CD4-positive, CD25-positive, alpha-beta regulatory T cell (primary cell): ENCODE results near the gene SLC8A1. TPM values are rescaled to one million over a fixed set of nuclear protein-coding genes. Genes with fewer than 3 reads are reported as not detected.

Experiments
- ATAC-seq, 2 donors: fragments of 150-1000 bp; cut with Tn5 transposase; one replicate each; pipeline ENCODE4 v1.10.0; 2021; ENCODE audit warnings: low read depth in 2 of 2, moderate number of reproducible peaks in 2 of 2, moderate library complexity in 1 of 2
- DNase-seq, 3 donors: peaks; one replicate each; pipeline versions ENCODE4 v3.0.0 to v3.0.0-alpha.2; 2012 to 2022; ENCODE audit warnings: mixed read lengths in 1 of 3
- H3K27ac ChIP-seq: one replicate; pipeline ENCODE4 v1.7.0; 2013; ENCODE audit warnings: mild to moderate bottlenecking, low read length; ENCODE audit not compliant: insufficient read depth, poor library complexity, severe bottlenecking
- H3K27me3 ChIP-seq: one replicate; pipeline ENCODE4 v1.7.0; 2013; ENCODE audit warnings: low read length; ENCODE audit not compliant: control insufficient read depth, insufficient read depth
- H3K36me3 ChIP-seq: one replicate; pipeline ENCODE4 v1.7.0; 2013; ENCODE audit warnings: mild to moderate bottlenecking, low read length, moderate library complexity; ENCODE audit not compliant: control insufficient read depth, insufficient read depth
- H3K4me1 ChIP-seq: 2 replicates; pipeline ENCODE4 v1.7.0; 2013; ENCODE audit warnings: mild to moderate bottlenecking, low read length; ENCODE audit not compliant: insufficient read depth, control insufficient read depth, poor library complexity, severe bottlenecking
- H3K4me3 ChIP-seq: one replicate; pipeline ENCODE4 v1.7.0; 2013; ENCODE audit warnings: low read depth, mild to moderate bottlenecking, low read length, moderate library complexity
- H3K9me3 ChIP-seq, 2 experiments: 1 replicate in 1 of 2; 2 replicates in 1 of 2; pipeline ENCODE4 v1.7.0; 2013; ENCODE audit warnings: low read length in 2 of 2, mild to moderate bottlenecking in 1 of 2, moderate library complexity in 1 of 2; ENCODE audit not compliant: control insufficient read depth in 2 of 2
- H3K27ac Mint-ChIP-seq, 3 donors: one replicate each; pipeline ENCODE4 v1.8.0; 2020 to 2022; ENCODE audit warnings: mild to moderate bottlenecking in 3 of 3, mixed read lengths in 3 of 3, moderate library complexity in 2 of 3
- H3K27me3 Mint-ChIP-seq: one replicate; pipeline ENCODE4 v1.8.0; 2022; ENCODE audit warnings: mild to moderate bottlenecking, mixed read lengths
- H3K36me3 Mint-ChIP-seq: one replicate; pipeline ENCODE4 v1.8.0; 2020; ENCODE audit warnings: mixed read lengths
- H3K4me1 Mint-ChIP-seq, 4 donors: one replicate each; pipeline ENCODE4 v1.8.0; 2020 to 2022; ENCODE audit warnings: mixed read lengths in 4 of 4, mild to moderate bottlenecking in 1 of 4
- H3K4me3 Mint-ChIP-seq, 4 donors: one replicate each; pipeline ENCODE4 v1.8.0; 2020 to 2022; ENCODE audit warnings: mild to moderate bottlenecking in 4 of 4, mixed read lengths in 4 of 4, moderate library complexity in 3 of 4
- H3K9me3 Mint-ChIP-seq, 7 donors: one replicate each; pipeline ENCODE4 v1.8.0; 2020 to 2022; ENCODE audit warnings: mixed read lengths in 7 of 7, mild to moderate bottlenecking in 3 of 7, moderate library complexity in 2 of 7
- polyA plus RNA-seq, 4 donors: library from polyadenylated mRNA; unstranded; fragments of 300-500 nt; fragmentation: Illumina TruSeq; gene quantifications; one replicate each; pipeline ENCODE4 v1.2.3, GENCODE V29; 2021
- total RNA-seq: library from RNA; stranded (reverse); gene quantifications from one replicate; pipeline ENCODE4 v1.2.3, GENCODE V29; 2022

The SLC8A1 gene
- total and polyA plus RNA-seq, 5 donors from 2014 or later: 0.22 to 0.43 TPM; not detected in 3

DNA sequence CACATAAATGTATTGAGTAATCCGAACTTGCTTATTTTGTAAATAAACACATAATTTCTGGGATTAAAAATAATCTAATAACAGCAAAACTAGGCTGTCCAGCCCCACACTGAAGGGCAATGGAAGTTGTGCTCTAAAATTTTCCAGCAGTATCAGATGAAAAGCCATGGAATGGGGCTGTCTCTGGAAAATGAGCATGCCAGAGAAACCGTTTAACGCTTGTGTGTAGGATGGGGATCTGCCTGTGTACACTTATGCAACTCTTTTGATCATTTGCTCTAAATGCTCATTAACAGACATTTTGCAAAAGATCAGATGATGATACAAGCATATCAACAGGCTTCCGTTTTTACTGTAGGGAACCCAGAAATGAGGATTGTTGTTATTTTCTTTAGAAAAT is 177.6 kb downstream of the SLC8A1 start:
- H3K9me3 Mint-ChIP-seq: no peaks in the 10 kb centered on the region
- Histone ChIP-seq H3K36me3 (no peaks in the 10 kb centered on the region), H3K4me1 (no peaks in the 10 kb centered on the region), H3K27me3 (no peaks in the 10 kb centered on the region), H3K4me3 (no peak overlapping the region), H3K9me3 (no peaks in the 10 kb centered on the region), H3K27ac (no peak overlapping the region)
- no peak overlapping the region for H3K27ac Mint-ChIP-seq
- H3K36me3 Mint-ChIP-seq: no peaks in the 10 kb centered on the region
- no peak for ATAC-seq
- no peak overlapping the region for H3K4me3 Mint-ChIP-seq
- DNase-seq: no peak
- no peaks in the 10 kb centered on the region for H3K27me3 Mint-ChIP-seq
- no peaks in the 10 kb centered on the region for H3K4me1 Mint-ChIP-seq

DNA sequence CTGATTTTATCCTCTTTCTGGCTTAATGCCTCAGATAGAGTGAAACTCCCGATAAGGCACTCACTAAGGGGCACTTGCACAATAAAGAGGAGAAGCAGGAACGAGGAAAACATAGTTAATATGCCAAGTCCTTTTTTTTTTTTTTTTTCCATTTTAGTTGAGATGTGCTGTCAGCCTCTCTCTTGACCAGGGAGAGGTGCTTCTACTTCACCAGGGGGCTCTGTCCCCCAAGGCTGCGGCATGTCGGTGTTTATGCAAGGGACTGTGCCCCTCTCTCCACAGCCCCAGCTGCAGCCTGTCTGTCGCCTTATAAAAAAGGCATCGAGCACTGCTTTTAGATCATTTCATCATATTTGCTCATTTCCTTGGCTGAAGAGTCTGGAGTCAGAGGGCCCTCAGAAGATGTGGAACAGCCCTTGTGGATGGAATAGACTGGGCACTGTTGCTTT is 178.1 kb downstream of the SLC8A1 start:
- no peak overlapping the region for H3K27ac ChIP-seq
- Mint-ChIP-seq H3K9me3 (no peaks in the 10 kb centered on the region), H3K4me3 (no peak overlapping the region), H3K27me3 (no peaks in the 10 kb centered on the region), H3K27ac (no peak overlapping the region), H3K4me1 (no peaks in the 10 kb centered on the region), H3K36me3 (no peaks in the 10 kb centered on the region)
- DNase-seq: no peak
- no peaks in the 10 kb centered on the region for H3K9me3 ChIP-seq
- H3K4me1 ChIP-seq: no peaks in the 10 kb centered on the region
- H3K27me3 ChIP-seq: no peaks in the 10 kb centered on the region
- no peaks in the 10 kb centered on the region for H3K36me3 ChIP-seq
- ATAC-seq: no peak
- H3K4me3 ChIP-seq: no peak overlapping the region

DNA sequence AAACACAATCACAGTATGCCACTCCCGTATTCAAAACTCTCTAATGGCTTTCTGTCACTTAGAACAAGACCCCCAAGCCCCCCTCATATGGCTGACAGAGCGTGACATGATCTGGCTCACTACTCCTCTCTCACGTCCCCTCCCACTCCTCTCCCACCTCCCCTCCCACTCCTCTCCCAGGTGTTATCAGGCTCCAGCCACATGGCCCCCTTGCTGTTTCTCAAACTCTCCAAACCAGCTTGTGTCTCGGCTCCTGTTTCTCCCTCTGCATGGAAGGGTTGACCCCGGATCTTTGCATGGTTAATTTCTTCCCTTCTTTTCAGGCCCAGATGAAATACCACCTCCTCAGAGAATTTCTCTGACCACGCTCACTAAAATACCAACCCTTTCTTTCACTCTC is 180.8 kb downstream of the SLC8A1 start:
- no peak overlapping the region for H3K27ac ChIP-seq
- H3K4me1 Mint-ChIP-seq: no peaks in the 10 kb centered on the region
- ATAC-seq (no peak), DNase-seq (no peak)
- no peak overlapping the region for H3K4me3 Mint-ChIP-seq
- H3K36me3 ChIP-seq: no peaks in the 10 kb centered on the region
- no peaks in the 10 kb centered on the region for H3K36me3 Mint-ChIP-seq
- H3K27ac Mint-ChIP-seq: no peak overlapping the region
- H3K9me3 ChIP-seq: no peaks in the 10 kb centered on the region
- H3K27me3 ChIP-seq: no peaks in the 10 kb centered on the region
- H3K4me1 ChIP-seq: no peaks in the 10 kb centered on the region
- peaks cover 0 to 2% (median 0%) of the 10 kb centered on the region in 7 donors for H3K9me3 Mint-ChIP-seq
- no peaks in the 10 kb centered on the region for H3K27me3 Mint-ChIP-seq
- H3K4me3 ChIP-seq: no peak overlapping the region

DNA sequence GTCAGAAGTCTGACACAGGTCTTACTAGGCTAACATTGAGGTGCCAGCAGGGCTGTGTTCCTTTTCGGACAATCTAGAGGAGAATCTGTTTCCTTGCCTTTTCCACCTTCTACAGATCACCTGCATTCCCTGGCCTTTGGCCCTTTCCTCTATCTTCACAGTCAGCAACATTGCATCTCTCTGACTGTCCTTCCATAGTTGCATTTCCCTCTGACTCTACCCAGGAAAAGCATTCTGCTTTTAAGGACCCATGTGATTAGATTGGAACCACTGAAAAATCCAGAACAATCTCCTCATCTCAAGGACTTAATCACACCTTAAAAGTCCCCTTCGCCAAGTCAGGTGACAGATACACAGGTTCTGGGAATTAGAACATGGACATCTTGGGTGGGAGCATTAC is 181.5 kb downstream of the SLC8A1 start:
- no peaks in the 10 kb centered on the region for H3K4me1 ChIP-seq
- no peak overlapping the region for H3K27ac Mint-ChIP-seq
- no peaks in the 10 kb centered on the region for H3K9me3 ChIP-seq
- DNase-seq (no peak), ATAC-seq (no peak)
- H3K36me3 Mint-ChIP-seq: no peaks in the 10 kb centered on the region
- no peaks in the 10 kb centered on the region for H3K4me1 Mint-ChIP-seq
- no peak overlapping the region for H3K27ac ChIP-seq
- H3K27me3 Mint-ChIP-seq: no peaks in the 10 kb centered on the region
- H3K36me3 ChIP-seq: no peaks in the 10 kb centered on the region
- H3K4me3 Mint-ChIP-seq: no peak overlapping the region
- H3K27me3 ChIP-seq: no peaks in the 10 kb centered on the region
- H3K9me3 Mint-ChIP-seq: peaks cover 0 to 2% (median 0%) of the 10 kb centered on the region in 7 donors
- no peak overlapping the region for H3K4me3 ChIP-seq

DNA sequence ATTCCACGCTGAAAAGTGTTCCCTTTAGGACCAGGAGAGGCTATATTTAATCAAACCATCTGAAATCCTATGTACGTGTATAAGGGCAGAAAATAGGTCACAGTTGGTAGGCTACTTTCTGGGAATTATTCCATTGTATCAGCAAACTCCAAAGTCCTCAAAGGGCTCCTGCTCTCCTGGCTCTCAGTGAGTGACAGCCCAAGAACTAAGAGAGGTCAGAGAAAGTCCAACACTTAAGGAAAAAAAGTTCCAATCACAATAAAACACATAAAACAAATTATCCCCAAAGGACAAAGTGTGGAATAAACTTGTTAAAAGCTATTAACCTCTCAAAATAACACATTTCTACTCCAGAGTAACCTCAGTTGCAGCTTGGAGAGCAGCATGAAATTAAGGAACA is 183.3 kb downstream of the SLC8A1 start:
- Histone ChIP-seq H3K36me3 (no peaks in the 10 kb centered on the region), H3K4me3 (no peak overlapping the region), H3K4me1 (no peaks in the 10 kb centered on the region), H3K9me3 (no peaks in the 10 kb centered on the region), H3K27me3 (no peaks in the 10 kb centered on the region), H3K27ac (no peak overlapping the region)
- H3K9me3 Mint-ChIP-seq: peaks cover 0 to 2% (median 0%) of the 10 kb centered on the region in 7 donors
- no peaks in the 10 kb centered on the region for H3K4me1 Mint-ChIP-seq
- no peak for ATAC-seq
- H3K27me3 Mint-ChIP-seq: no peaks in the 10 kb centered on the region
- H3K36me3 Mint-ChIP-seq: no peaks in the 10 kb centered on the region
- H3K27ac Mint-ChIP-seq: no peak overlapping the region
- H3K4me3 Mint-ChIP-seq: no peak overlapping the region
- no peak for DNase-seq

DNA sequence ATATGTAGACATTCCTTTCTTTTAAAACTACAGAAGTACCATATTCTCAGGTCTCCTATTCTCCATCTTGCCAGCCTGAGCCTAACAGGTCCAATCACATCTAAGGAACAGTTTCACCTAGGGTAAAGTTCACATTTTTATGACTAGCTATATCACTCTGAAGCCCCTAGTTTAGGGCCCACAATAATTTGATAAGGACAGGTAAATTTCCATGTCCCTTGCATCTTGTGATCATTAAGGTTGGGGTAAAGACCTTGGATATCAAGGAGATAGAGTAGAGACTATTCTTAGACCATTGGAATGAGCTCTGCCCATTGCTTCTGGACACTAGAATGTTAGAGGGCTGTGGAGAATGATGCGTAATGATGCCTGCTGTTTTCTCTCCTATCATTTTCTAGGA is 185.7 kb downstream of the SLC8A1 start:
- H3K36me3 ChIP-seq: no peaks in the 10 kb centered on the region
- H3K9me3 ChIP-seq: no peaks in the 10 kb centered on the region
- H3K27me3 ChIP-seq: no peaks in the 10 kb centered on the region
- no peaks in the 10 kb centered on the region for H3K4me1 ChIP-seq
- Mint-ChIP-seq H3K4me1 (no peaks in the 10 kb centered on the region), H3K27me3 (no peaks in the 10 kb centered on the region), H3K27ac (no peak overlapping the region), H3K36me3 (no peaks in the 10 kb centered on the region), H3K4me3 (no peak overlapping the region), H3K9me3 (peaks cover 0 to 4% (median 0%) of the 10 kb centered on the region in 7 donors)
- H3K27ac ChIP-seq: no peak overlapping the region
- no peak overlapping the region for H3K4me3 ChIP-seq
- no peak for DNase-seq
- no peak for ATAC-seq

DNA sequence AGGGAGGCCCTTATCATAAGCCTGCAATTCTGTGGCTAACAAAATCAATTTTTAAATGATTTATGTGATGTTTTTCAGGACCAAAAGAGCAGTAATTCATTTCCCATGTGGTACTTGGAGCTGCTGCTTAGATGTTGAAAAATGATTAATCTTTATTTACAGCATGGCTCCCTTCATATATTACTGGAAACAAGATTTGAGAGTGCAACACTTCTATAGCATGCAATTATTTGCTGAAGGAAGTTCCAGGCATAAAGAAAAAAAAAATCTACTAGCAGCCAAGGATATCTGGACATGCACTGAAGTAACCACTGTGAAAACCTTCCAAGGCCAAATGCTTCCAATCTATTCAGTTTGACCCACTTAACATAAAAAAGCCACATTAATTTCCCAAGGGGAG is 186.3 kb downstream of the SLC8A1 start:
- Mint-ChIP-seq H3K9me3 (peaks cover 0 to 4% (median 0%) of the 10 kb centered on the region in 7 donors), H3K27me3 (no peaks in the 10 kb centered on the region), H3K4me1 (no peaks in the 10 kb centered on the region), H3K36me3 (no peaks in the 10 kb centered on the region), H3K27ac (no peak overlapping the region), H3K4me3 (no peak overlapping the region)
- Histone ChIP-seq H3K36me3 (no peaks in the 10 kb centered on the region), H3K4me3 (no peak overlapping the region), H3K9me3 (no peaks in the 10 kb centered on the region), H3K4me1 (no peaks in the 10 kb centered on the region), H3K27me3 (no peaks in the 10 kb centered on the region), H3K27ac (no peak overlapping the region)
- DNase-seq (no peak), ATAC-seq (no peak)

DNA sequence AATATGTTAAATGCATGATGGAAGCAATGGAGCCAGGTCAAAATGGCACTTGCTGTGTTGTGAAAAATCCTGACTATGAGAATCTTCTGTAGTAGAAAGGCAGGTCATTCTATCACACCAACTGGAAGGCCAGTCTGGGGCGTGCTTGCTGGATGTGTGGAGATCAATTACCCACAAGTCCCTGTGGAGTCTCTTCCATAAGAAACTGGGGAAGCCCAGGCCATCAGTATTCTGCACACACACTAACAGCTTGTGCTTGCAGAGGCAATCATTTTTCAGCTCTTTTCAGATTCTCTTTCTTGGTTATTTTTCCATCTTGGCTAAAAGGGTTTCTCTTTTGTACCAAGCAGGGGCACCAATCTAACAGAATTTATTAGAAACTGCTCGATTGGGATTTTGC is 190.8 kb downstream of the SLC8A1 start:
- no peak overlapping the region for H3K4me3 ChIP-seq
- H3K4me1 Mint-ChIP-seq: no peaks in the 10 kb centered on the region
- no peaks in the 10 kb centered on the region for H3K27me3 ChIP-seq
- no peak overlapping the region for H3K27ac Mint-ChIP-seq
- DNase-seq (no peak), ATAC-seq (no peak)
- no peaks in the 10 kb centered on the region for H3K27me3 Mint-ChIP-seq
- no peaks in the 10 kb centered on the region for H3K4me1 ChIP-seq
- no peaks in the 10 kb centered on the region for H3K36me3 Mint-ChIP-seq
- H3K4me3 Mint-ChIP-seq: no peak overlapping the region
- H3K27ac ChIP-seq: no peak overlapping the region
- no peaks in the 10 kb centered on the region for H3K9me3 ChIP-seq
- H3K9me3 Mint-ChIP-seq: peaks cover 0 to 3% (median 0%) of the 10 kb centered on the region in 7 donors
- H3K36me3 ChIP-seq: no peaks in the 10 kb centered on the region
